Ovary (tissue), 9 donors: ENCODE measurements around the gene KRT85. TPM values are rescaled to one million over a fixed set of nuclear protein-coding genes. Genes with fewer than 3 reads are reported as not detected.
"Not testable (repeated sequence)": the region's sequence is repeated elsewhere in the genome, so short reads cannot be mapped to it uniquely, and the experiment has no call there.

Experiments
- DNase-seq, 5 donors: peaks; one replicate each; pipeline ENCODE4 v3.0.0-alpha.2; 2019 to 2020
- H3K27ac ChIP-seq, 2 donors: fragments of 200-600 bp; one replicate each; pipeline versions ENCODE4 v1.5.1 to v1.8.0; 2019 to 2022
- H3K27me3 ChIP-seq: fragments of 200-600 bp; one replicate; pipeline ENCODE4 v1.8.0; 2022
- H3K36me3 ChIP-seq: fragments of 200-600 bp; sonication (generic); one replicate; pipeline ENCODE4 v1.5.1; 2019
- H3K4me1 ChIP-seq: one replicate; pipeline ENCODE4 v1.8.1; 2013; ENCODE audit warnings: mild to moderate bottlenecking, moderate library complexity; ENCODE audit not compliant: insufficient read depth
- H3K4me3 ChIP-seq: fragments of 200-600 bp; sonication (generic); one replicate; pipeline ENCODE4 v1.5.1; 2017
- H3K9me3 ChIP-seq, 2 donors: fragments of 200-600 bp in 1 of 2; sonication (generic) in 1 of 2; one replicate each; pipeline versions ENCODE4 v1.5.1 to v1.8.1; 2013 to 2019; ENCODE audit warnings: mild to moderate bottlenecking in 1 of 2, moderate library complexity in 1 of 2
- CTCF ChIP-seq, 3 donors: fragments of 450-650 bp in 2 of 3; fragments of 200-600 bp in 1 of 3; IDR thresholded peaks; one replicate each; pipeline versions ENCODE4 v1.5.1 to v1.8.0; 2016 to 2022; ENCODE audit warnings: antibody characterized with exemption in 3 of 3, mild to moderate bottlenecking in 1 of 3
- EP300 ChIP-seq: sonication (generic); formaldehyde crosslinking; IDR thresholded peaks from one replicate; pipeline ENCODE4 v1.6.1; 2017; ENCODE audit warnings: antibody characterized with exemption
- POLR2A ChIP-seq: fragments of 450-650 bp; IDR thresholded peaks from one replicate; pipeline ENCODE4 v1.6.1; 2017; ENCODE audit warnings: antibody characterized with exemption, mild to moderate bottlenecking, moderate library complexity
- WGBS, 3 donors: extraction: QIAGEN DNeasy Blood & Tissue Kit in 1 of 3; methylation state at CpG; one replicate each; pipeline versions ENCODE4 v1.1.5 to v1.1.7; 2013 to 2017; 5-methylcytosine and 5-hydroxymethylcytosine counted together
- intact Hi-C, 4 donors: fragments of 100-400 bp; cut with DNase I; formaldehyde crosslinking; loops; one replicate each; pipeline versions ENCODE4 v1.11.0 to v1.15.1; 2022 to 2023
- polyA plus RNA-seq, 2 donors: library from polyadenylated mRNA; stranded (reverse); fragments of 200-250 nt in 1 of 2; fragments of 350-450 nt in 1 of 2; fragmentation: Illumina TruSeq in 1 of 2; extraction: RNeasy Lipid Tissue Mini Kit (QIAGEN cat#74804) in 1 of 2; gene quantifications; one replicate each; pipeline ENCODE4 v1.2.3, GENCODE V29; 2013 to 2014
- total RNA-seq, 7 donors: library from RNA; depleted of rRNA in 2 of 7; stranded (reverse); fragments of >200 nt in 2 of 7; fragmentation: NEBNext Ultra II Directional in 3 of 7; extraction: Animal tissue kit (Norgen Biotek cat#: 25700) in 3 of 7; gene quantifications; one replicate each; pipeline versions ENCODE4 v1.1.0 to v1.2.4, GENCODE V29; 2016 to 2023
- donor health status: DM: no; HTN: no; CAD: no; lungs with moderate emphysema.
- donor health status: DM: no; HTN: no; CAD: no.
- donor health status: Bipolar disorder and iron deficiency.
- donor health status: DM: yes; HTN: yes; CAD: no.
- donor health status: DM: no; HTN: no; CAD: no.
- donor health status: DM: yes; HTN: yes; CAD: no.

Gene KRT85
- total and polyA plus RNA-seq, 9 donors = not detected

GRCh38 chr12:52317468-52318052, 49.7 kb downstream of the KRT85 start:
- Histone ChIP-seq H3K36me3 (no peaks in the 10 kb centered on the region), H3K27ac (no peak overlapping the region), H3K27me3 (no peaks in the 10 kb centered on the region), H3K4me1 (no peaks in the 10 kb centered on the region), H3K4me3 (no peak overlapping the region), H3K9me3 (no peaks in the 10 kb centered on the region)
- no peak for TF ChIP-seq POLR2A
- TF ChIP-seq EP300 = no peak
- no peak for TF ChIP-seq CTCF (IDR thresholded peaks at IDR 0.05)
- intact Hi-C loops = no loop called here
- no peak for DNase-seq
- 79 to 85% (median 80%) methylated on average over 12 of the region's 12 CpGs for whole genome bisulfite sequencing, 3 donors

- H3K4me1 ChIP-seq = no peaks in the 10 kb centered on the region
- no peak for DNase-seq
- H3K27ac ChIP-seq = no peak overlapping the region
- H3K36me3 ChIP-seq = no peaks in the 10 kb centered on the region
- WGBS, 3 donors = 88 to 93% (median 88%) methylated on average over 11 of the region's 11 CpGs
- TF ChIP-seq EP300 (no peak), CTCF (IDR thresholded peaks at IDR 0.05) (no peak), POLR2A (no peak)
- H3K27me3 ChIP-seq = no peaks in the 10 kb centered on the region
- H3K4me3 ChIP-seq = no peak overlapping the region
- H3K9me3 ChIP-seq = no peaks in the 10 kb centered on the region
- intact Hi-C loops = no loop called here
Measured at GRCh38 chr12:52316701-52317100, 50.6 kb downstream of the KRT85 start.

- no peak for TF ChIP-seq EP300
- no peak for TF ChIP-seq POLR2A
- no peak for TF ChIP-seq CTCF (IDR thresholded peaks at IDR 0.05)
- intact Hi-C loops = no loop called here
- Histone ChIP-seq H3K9me3 (no peaks in the 10 kb centered on the region), H3K4me3 (no peak overlapping the region), H3K27me3 (no peaks in the 10 kb centered on the region), H3K36me3 (no peaks in the 10 kb centered on the region), H3K27ac (no peak overlapping the region), H3K4me1 (no peaks in the 10 kb centered on the region)
- DNase-seq = no peak
- WGBS, 3 donors = 83 to 89% (median 89%) methylated on average over 9 of the region's 9 CpGs
Measured at GRCh38 chr12:52316290-52316689, 51.0 kb downstream of the KRT85 start.

- H3K9me3 ChIP-seq, H3K36me3 ChIP-seq, intact Hi-C loops, H3K27ac ChIP-seq, H3K4me3 ChIP-seq, DNase-seq, H3K27me3 ChIP-seq, H3K4me1 ChIP-seq: not testable (repeated sequence)
- 47 to 57% (median 48%) methylated on average over 9 of the region's 9 CpGs for WGBS, 3 donors
Measured at GRCh38 chr12:52315721-52316120, 51.6 kb downstream of the KRT85 start.

GRCh38 chr12:52314511-52314910, 52.8 kb downstream of the KRT85 start:
- no peaks in the 10 kb centered on the region for H3K36me3 ChIP-seq
- no peaks in the 10 kb centered on the region for H3K9me3 ChIP-seq
- no peak overlapping the region for H3K27ac ChIP-seq
- TF ChIP-seq POLR2A (no peak), EP300 (no peak), CTCF (IDR thresholded peaks at IDR 0.05) (no peak)
- H3K27me3 ChIP-seq = no peaks in the 10 kb centered on the region
- no peak for DNase-seq
- no peaks in the 10 kb centered on the region for H3K4me1 ChIP-seq
- WGBS, 3 donors = 67 to 75% (median 67%) methylated on average over 12 to 13 of the region's 13 CpGs
- H3K4me3 ChIP-seq = no peak overlapping the region
- intact Hi-C loops = no loop called here
